GM12874 (cell line): ENCODE measurements around the gene SCG2.

Source experiments
- CTCF ChIP-seq: IDR thresholded peaks from 2 replicates; pipeline ENCODE4 v1.5.1; 2011; ENCODE audit warnings: low read depth, mild to moderate bottlenecking, control low read depth, low read length, moderate library complexity; ENCODE audit not compliant: insufficient read depth

The SCG2 gene

GRCh38 chr2:223596208-223596607 lies 6.0 kb downstream of the SCG2 start:
- TF ChIP-seq CTCF: no peak

- no peak for TF ChIP-seq CTCF
Observed at GRCh38 chr2:223594831-223595230, 7.3 kb downstream of the SCG2 start.

GRCh38 chr2:223594259-223594658 lies 7.9 kb downstream of the SCG2 start:
- no peak for TF ChIP-seq CTCF

GRCh38 chr2:223591596-223591995 lies 10.6 kb downstream of the SCG2 start:
- no peak for TF ChIP-seq CTCF

GRCh38 chr2:223590964-223591363 lies 11.2 kb downstream of the SCG2 start:
- no peak for TF ChIP-seq CTCF

- TF ChIP-seq CTCF: no peak
Observed at GRCh38 chr2:223589901-223590300, 12.3 kb downstream of the SCG2 start.

GRCh38 chr2:223588251-223588650 lies 13.9 kb downstream of the SCG2 start:
- TF ChIP-seq CTCF: no peak

- no peak for TF ChIP-seq CTCF
Observed at GRCh38 chr2:223587301-223587700, 14.9 kb downstream of the SCG2 start.
